Fibroblast of skin of scalp (primary cell): ENCODE data around the gene OR8D4. TPM values are rescaled to one million over a fixed set of nuclear protein-coding genes. Genes with fewer than 3 reads are reported as not detected.
"Not testable (repeated sequence)": the region's sequence is repeated elsewhere in the genome, so short reads cannot be mapped to it uniquely, and the experiment has no call there.

ENCODE experiments used
- DNase-seq: peaks from one replicate; pipeline ENCODE4 v3.0.0-alpha.2; 2013
- polyA plus RNA-seq, 2 experiments: library from polyadenylated mRNA; unstranded; fragments of 120-200 nt; gene quantifications; one replicate each; pipeline ENCODE4 v1.2.1, GENCODE V29; 2013; ENCODE audit not compliant: insufficient read length in 2 of 2

The OR8D4 gene
- polyA plus RNA-seq (2013, experiment 1 of 2; ENCODE audit: insufficient read length), result not detected
- not detected for polyA plus RNA-seq (2013, experiment 2 of 2; ENCODE audit: insufficient read length)

DNA sequence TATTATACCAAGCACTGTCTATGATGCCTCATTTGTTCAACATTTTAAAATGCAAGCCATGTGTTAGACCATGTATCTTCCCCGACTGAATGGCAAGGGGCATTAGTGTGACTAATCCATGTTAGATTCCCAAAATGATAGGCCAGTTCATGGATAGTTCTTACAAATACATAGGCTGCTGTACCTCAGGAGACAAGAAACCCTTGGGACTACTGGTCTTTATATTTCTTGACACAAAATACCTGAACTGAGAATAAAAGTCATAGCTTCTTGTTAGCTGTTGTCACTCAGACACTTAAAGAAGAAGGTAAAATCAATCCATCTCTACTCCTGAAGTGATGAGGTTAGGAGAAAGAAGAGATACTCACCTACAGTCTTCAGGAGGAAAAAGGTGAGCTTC is at the start of gene OR8D4:
OR8D4 (plus strand) TSS at position 301 of the 400 bp plus-strand sequence. CDS start 4,265 bp downstream, outside the sequence.
- DNase-seq, result no peak

DNA sequence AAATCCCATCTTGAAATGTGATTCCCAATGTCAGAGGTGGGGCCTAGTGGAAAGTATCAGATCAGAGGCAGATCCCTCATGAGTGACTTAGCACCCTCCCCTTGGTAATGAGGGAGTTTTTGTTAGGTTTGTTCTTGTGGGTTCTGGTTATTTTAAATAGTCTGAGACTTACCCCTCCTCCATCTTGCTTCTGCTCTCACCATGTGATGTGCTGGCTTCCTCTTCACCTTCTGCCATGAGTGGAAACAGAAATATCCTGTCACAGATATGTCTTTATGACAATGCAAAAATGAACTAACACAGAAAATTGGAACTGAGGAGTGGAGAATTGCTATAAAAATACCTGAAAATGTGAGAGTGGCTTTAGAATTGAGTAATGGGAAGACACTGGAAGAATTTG is 49.6 kb upstream of the OR8D4 start:
- no peak for DNase-seq

DNA sequence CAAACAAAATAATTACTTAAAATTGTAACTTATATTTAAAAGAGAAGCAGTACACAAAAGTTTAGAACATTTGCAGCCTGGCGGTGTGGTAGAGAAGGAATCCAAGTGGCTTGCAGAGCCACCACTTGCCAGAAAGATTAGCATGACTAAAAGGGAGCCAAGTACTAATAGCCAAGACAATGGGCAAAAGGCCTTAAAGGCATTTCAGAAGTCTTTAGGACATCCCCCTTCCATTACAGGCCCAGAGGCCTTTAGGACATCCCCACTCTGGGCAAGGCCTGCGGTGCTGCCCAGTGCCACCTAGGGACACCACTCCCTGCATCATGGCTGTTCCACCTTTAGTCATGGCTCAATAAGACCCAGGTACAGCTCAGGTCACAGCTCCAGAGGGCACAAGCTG is 48.9 kb upstream of the OR8D4 start:
- DNase-seq, result no peak

DNA sequence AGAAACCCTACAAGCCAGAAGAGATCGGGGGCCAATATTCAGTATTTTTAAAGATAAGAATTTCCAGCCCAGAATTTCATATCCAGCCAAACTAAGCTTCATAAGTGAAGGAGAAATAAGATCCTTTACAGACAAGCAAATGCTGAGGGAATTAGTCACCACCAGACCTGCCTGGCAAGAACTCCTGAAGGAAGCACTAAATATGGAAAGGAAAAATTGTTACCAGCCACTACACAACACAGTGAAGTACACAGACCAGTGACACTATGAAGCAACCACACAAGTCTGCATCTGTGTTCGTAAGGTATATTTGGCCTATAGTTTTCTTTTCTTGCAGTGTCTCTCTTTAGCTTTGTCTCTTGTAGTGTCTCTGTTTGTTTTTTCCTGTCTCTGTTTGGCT is 45.5 kb upstream of the OR8D4 start:
- DNase-seq, result no peak

DNA sequence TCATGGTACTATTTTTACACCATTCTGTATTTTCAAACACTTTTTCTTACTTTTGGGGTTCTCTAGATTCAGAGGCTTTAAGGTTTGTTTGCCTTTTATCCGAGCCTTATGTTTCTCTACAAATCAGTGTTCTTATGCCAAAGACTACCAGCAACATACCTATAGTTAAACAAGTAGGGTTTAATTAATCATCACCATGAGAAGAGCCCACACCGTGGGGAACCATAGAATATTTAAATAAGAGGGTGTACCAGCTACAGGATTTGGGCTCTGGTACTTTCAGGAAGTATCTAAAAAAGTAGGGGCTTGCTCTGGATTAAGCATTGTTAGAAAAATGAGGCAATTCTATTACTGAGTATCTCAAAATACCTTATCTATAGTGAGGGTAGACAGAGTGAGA is 42.2 kb upstream of the OR8D4 start:
- no peak for DNase-seq

GRCh38 chr11:123865293-123865692 is 36.7 kb upstream of the OR8D4 start:
- DNase-seq, result not testable (repeated sequence)

DNA sequence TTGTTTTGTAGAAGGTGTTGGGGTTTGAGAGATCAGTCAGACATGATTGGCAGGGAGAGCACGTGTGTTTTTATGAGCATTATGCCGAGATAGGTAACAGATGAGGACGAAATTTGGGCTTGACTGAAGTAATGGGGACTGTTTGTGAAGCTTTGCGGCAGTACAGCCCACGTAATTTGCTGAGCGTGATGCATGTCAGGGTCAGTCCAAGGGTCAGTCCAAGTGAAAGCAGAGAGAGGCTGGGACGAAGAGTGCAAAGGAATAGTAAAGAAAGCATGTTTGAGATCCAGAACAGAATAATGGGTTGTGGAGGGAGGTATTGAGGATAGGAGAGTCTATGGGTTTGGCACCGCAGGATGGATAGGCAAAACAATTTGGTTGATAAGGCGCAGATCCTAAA is 34.2 kb upstream of the OR8D4 start:
- DNase-seq, result not testable (repeated sequence)

DNA sequence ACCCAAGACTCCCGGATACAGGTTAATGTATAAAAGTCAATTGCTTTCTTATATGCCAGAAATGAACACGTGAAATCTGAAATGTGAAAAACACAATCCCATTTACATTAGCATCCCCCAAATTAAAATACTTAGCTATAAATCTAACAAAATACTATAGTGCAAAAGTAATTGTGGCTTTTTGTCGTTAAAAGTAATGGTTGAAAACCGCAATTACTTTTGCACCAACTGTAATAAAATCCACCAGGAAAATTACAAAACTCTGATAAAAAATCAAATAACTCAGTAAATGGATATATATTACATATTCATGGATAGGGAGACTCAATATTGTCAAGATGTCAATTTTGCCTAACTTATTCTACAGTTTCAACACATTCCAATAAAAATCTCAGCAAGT is 21.1 kb upstream of the OR8D4 start:
- DNase-seq, result no peak

- DNase-seq, result no peak
Observed at GRCh38 chr11:123885570-123885969, 16.4 kb upstream of the OR8D4 start, which contains the start of gene TMEM225. TSS of gene TMEM225 (minus strand) at chr11:123885670. CDS start at chr11:123885425, 245 bp downstream.

GRCh38 chr11:123892031-123892430 is 9.9 kb upstream of the OR8D4 start:
- no peak for DNase-seq

- DNase-seq, result no peak
Observed at GRCh38 chr11:123899792-123900191, 2.2 kb upstream of the OR8D4 start.

DNA sequence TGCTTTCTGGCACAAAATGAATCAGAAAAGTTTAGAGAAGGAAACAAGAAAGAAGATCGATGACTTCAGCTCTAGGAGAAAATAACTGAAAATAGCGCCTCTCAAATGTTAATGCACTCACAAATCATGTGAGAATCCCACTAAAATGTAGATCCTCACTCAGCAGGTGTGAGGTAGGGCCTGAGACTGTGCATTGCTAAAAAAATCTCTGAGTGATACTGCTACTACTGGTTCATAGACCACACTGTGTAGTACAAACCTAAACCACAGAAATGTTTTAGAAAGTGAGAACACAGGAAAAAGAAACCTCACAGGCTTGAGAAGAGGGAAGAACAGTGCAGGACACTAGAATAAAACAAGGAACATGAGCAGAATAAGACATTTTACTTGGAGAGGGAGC is 2.0 kb downstream of the OR8D4 start:
- no peak for DNase-seq

- no peak for DNase-seq
Observed at GRCh38 chr11:123904932-123905331, 3.0 kb downstream of the OR8D4 start.

DNA sequence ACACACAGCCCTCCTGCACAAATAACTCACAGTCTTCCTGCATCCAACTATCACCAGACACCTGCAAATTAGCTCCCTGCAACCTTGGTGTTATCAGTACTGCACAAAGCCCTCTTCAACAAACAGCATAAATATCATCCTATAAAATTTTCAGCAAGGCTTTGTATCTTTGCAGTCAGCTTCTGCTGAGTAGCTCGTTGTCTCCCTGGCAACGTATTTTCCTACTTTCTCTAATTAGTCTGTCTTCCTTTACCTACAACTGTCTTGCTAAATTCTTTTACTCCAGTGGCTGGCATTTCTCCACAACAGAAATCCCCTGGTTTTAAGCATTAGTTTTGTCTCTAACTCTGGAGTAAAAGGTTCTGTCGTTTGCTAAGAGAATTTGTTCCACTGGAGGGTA is 3.9 kb downstream of the OR8D4 start:
- no peak for DNase-seq

DNA sequence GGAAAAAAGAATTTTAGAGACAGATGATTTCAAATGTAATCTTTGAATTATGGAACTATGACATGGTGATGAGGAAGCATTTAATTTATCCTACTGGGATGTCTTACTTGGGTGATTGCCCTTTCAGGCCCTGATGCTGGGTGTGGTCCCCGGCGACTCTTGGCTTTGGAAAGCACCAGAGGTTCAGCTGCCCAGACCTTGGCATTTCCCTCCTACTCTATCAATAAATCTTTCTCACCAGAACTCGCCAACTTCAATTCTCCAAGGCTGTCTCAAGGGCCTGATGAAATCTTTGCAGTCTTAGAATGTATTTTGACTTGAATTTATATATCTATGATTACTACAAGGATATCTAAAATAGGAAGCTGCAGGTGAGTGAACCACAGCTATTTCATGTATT is 19.0 kb downstream of the OR8D4 start:
- no peak for DNase-seq

DNA sequence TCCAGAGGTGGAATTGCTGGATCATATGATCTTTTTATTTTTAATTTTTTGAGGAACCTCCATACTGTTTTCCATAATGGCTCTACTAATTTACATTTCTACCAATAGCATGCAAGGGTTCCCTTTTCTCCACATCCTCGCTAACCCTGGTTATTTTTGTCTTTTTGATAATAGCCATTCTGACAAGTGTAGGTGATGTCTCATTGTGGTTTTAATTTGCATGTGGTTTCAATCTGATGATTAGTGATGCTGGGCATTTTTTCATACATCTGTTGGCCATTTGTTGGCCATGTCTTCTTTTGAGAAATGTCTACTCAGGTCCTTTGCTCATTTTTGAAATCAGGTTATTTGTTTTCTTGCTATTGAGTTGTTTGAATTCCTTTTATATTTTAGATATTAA is 22.1 kb downstream of the OR8D4 start:
- no peak for DNase-seq

GRCh38 chr11:123939317-123939716 is 37.4 kb downstream of the OR8D4 start, which contains the start of gene OR4D5:
TSS of gene OR4D5 (plus strand) at chr11:123939617. CDS start at chr11:123939617, 0 bp downstream.
- no peak for DNase-seq

- no peak for DNase-seq
Observed at GRCh38 chr11:123942413-123942812, 40.4 kb downstream of the OR8D4 start.

- no peak for DNase-seq
Observed at GRCh38 chr11:123943738-123944137, 41.8 kb downstream of the OR8D4 start, which contains the start of gene OR6T1. TSS of gene OR6T1 (minus strand) at chr11:123943838. CDS start at chr11:123943838, 0 bp downstream.

- DNase-seq, result no peak
Observed at GRCh38 chr11:123945132-123945531, 43.2 kb downstream of the OR8D4 start.

DNA sequence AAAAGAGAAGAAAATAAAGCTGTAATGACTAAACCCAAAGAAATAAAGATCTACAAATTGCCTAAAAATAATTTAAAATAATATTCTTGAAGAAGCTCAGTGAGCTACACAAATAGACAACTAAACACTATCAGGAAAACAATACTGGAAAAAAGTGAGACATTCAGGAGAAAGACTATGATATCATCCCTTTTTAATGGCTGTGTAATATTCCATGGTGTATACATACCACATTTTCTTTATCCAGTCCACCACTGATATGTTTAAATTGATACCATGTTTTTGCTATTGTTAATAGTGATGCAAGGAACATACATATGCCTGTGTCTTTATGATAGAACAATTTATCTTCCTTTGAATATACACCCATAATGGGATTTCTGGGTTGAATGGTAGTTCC is 54.8 kb downstream of the OR8D4 start:
- no peak for DNase-seq
